ENCODE results near the gene PIN4. TPM values are rescaled to one million over a fixed set of nuclear protein-coding genes. Genes with fewer than 3 reads are reported as not detected.
"Not testable (repeated sequence)": the region's sequence is repeated elsewhere in the genome, so short reads cannot be mapped to it uniquely, and the experiment has no call there.

Gene PIN4
- polyA plus RNA-seq, 1 of the 3 experiments (the other 2 are of a cell fraction), result 29.8 TPM

DNA sequence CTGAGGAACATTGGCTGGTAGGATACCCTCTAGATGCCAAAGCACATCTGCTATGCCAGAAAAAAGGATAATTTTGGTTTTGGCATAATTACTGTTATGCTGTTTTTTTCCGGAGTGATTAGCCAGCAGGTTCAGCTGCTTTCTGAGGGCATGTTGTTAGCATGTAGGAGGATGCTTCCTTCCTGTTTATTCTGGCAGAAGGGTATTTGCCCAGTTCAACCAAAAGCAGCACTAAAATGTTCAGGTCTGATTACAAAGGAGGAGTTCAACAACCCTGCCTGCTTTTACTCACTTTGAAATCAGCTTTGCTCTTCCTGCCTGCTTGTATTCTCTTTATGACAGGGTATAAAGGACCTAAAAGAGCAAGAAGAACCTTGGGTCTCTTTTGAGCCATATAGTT is 35.4 kb downstream of the PIN4 start:
- Histone ChIP-seq H3K79me2 (ENCODE audit: insufficient read depth) (peaks cover 36% of the 10 kb centered on the region; the same call in 1 of the 2 replicates), H3K9ac (no peak overlapping the region), H3K4me1 (ENCODE audit: control insufficient read depth in 1 of 2, insufficient read depth in 2 of 2, low read depth in 1 of 2, low read length in 1 of 2) (peaks cover 0 to 6% of the 10 kb centered on the region in 2 experiments; a peak in 1 of 4 replicates), H3K9me2 (no peaks in the 10 kb centered on the region), H3K4me3 (ENCODE audit: low read depth in 2 of 2, low read length in 1 of 2) (no peak overlapping the region), H3K9me3 (no peaks in the 10 kb centered on the region), H3K27ac (ENCODE audit: low read depth in 2 of 2, low read length in 1 of 2) (no peak overlapping the region), H4K20me1 (ENCODE audit: insufficient read depth) (peaks cover 4% of the 10 kb centered on the region; the same call in 1 of the 2 replicates), H2AFZ (ENCODE audit: low read depth) (no peak overlapping the region), H3K27me3 (ENCODE audit: insufficient read depth) (no peaks in the 10 kb centered on the region), H3K4me2 (no peak overlapping the region), H3K36me3 (replicated peaks in 1 of 2; ENCODE audit: control insufficient read depth in 1 of 2, insufficient read depth in 2 of 2, low read length in 1 of 2) (peaks cover 0 to 7% of the 10 kb centered on the region in 2 experiments), H3F3A (replicated peaks; ENCODE audit: insufficient read depth) (peaks cover 8% of the 10 kb centered on the region)
- ChIA-PET CTCF (interaction anchor here (1.1 kb wide), 1 partner anchor 199 kb away, joined by 3 read pairs; no protein-coding TSS in a partner anchor), POLR2A (no interaction called here)
- no peak for DNase-seq
- 96% methylated on average over 1 of the region's 1 CpG for WGBS (ENCODE audit: low lambda C conversion rate)
- TF ChIP-seq TAF1 (IDR thresholded peaks at IDR 0.05; ENCODE audit: borderline replicate concordance, low read depth, low read length) (no peak), EP300 (IDR thresholded peaks at IDR 0.05; ENCODE audit: borderline replicate concordance in 1 of 2, low read depth in 1 of 2, low read length in 1 of 2) (no peak), FOXJ3 (CRISPR knock-in tag; IDR thresholded peaks at IDR 0.05) (no peak), RXRA (IDR thresholded peaks at IDR 0.05; ENCODE audit: borderline replicate concordance, low read depth) (no peak), YY1 (IDR thresholded peaks at IDR 0.05; ENCODE audit: low read depth) (no peak), JUND (IDR thresholded peaks at IDR 0.05) (no peak), EZH2phosphoT487 (IDR thresholded peaks at IDR 0.05; ENCODE audit: borderline replicate concordance, low read depth) (no peak), TEAD4 (IDR thresholded peaks at IDR 0.05; ENCODE audit: borderline replicate concordance, insufficient read depth) (no peak), MEF2A (IDR thresholded peaks at IDR 0.05; ENCODE audit: borderline replicate concordance, low read depth) (no peak), IRF3 (IDR thresholded peaks at IDR 0.05; ENCODE audit: low read depth, low read length) (no peak), RCOR1 (IDR thresholded peaks at IDR 0.05; ENCODE audit: low read length) (no peak), POLR2AphosphoS5 (IDR thresholded peaks at IDR 0.05; ENCODE audit: low read depth, low read length) (no peak), MXI1 (IDR thresholded peaks at IDR 0.05; ENCODE audit: low read depth, low read length) (no peak), NFIC (IDR thresholded peaks at IDR 0.05; ENCODE audit: borderline replicate concordance) (no peak), CHD2 (IDR thresholded peaks at IDR 0.05; ENCODE audit: low read length, partially characterized antibody) (no peak), SIN3A (IDR thresholded peaks at IDR 0.05; ENCODE audit: borderline replicate concordance, low read depth, low read length) (no peak)
- TF ChIP-seq, protein P1, sequence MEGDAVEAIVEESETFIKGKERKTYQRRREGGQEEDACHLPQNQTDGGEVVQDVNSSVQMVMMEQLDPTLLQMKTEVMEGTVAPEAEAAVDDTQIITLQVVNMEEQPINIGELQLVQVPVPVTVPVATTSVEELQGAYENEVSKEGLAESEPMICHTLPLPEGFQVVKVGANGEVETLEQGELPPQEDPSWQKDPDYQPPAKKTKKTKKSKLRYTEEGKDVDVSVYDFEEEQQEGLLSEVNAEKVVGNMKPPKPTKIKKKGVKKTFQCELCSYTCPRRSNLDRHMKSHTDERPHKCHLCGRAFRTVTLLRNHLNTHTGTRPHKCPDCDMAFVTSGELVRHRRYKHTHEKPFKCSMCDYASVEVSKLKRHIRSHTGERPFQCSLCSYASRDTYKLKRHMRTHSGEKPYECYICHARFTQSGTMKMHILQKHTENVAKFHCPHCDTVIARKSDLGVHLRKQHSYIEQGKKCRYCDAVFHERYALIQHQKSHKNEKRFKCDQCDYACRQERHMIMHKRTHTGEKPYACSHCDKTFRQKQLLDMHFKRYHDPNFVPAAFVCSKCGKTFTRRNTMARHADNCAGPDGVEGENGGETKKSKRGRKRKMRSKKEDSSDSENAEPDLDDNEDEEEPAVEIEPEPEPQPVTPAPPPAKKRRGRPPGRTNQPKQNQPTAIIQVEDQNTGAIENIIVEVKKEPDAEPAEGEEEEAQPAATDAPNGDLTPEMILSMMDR (IDR thresholded peaks at IDR 0.05), result no peak

DNA sequence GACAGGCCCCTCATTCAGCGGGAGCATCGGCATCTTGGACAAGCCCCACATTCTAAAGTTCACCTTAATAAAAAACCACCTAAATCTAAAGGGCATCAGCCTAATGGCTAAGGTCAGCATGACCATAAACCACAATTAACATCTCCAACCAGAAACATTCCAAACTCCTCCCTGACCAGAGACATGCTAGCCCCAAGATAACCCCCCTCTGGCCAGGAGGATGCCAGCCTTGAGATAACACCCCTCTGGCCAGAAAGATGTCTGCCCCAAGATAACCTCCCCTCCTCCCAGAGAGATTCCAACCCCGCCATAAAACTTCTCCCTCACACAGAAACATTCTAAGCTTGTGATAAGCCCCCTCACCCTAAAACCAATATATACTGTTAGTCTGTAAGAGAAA is 38.8 kb downstream of the PIN4 start:
- 100% methylated on average over 3 of the region's 3 CpGs for WGBS (ENCODE audit: low lambda C conversion rate)
- H2AFZ ChIP-seq (ENCODE audit: low read depth); H3K9me3 ChIP-seq; H3K4me1 ChIP-seq (ENCODE audit: control insufficient read depth in 1 of 2, insufficient read depth in 2 of 2, low read depth in 1 of 2, low read length in 1 of 2); H3K4me2 ChIP-seq; DNase-seq; H3K9me2 ChIP-seq; H3K27me3 ChIP-seq (ENCODE audit: insufficient read depth); H4K20me1 ChIP-seq (ENCODE audit: insufficient read depth); H3K4me3 ChIP-seq (ENCODE audit: low read depth in 2 of 2, low read length in 1 of 2); H3K9ac ChIP-seq; H3K27ac ChIP-seq (ENCODE audit: low read depth in 2 of 2, low read length in 1 of 2); H3K36me3 ChIP-seq (replicated peaks in 1 of 2; ENCODE audit: control insufficient read depth in 1 of 2, insufficient read depth in 2 of 2, low read length in 1 of 2); CTCF ChIA-PET; H3F3A ChIP-seq (replicated peaks; ENCODE audit: insufficient read depth); POLR2A ChIA-PET: not testable (repeated sequence)
- peaks cover 55% of the 10 kb centered on the region; the same call in 1 of the 2 replicates for H3K79me2 ChIP-seq (ENCODE audit: insufficient read depth)
